Measurements from ENCODE around the gene SNAP47.

Gene SNAP47

GRCh38 chr1:227781314-227781930, 46.2 kb downstream of the SNAP47 start:
- DNase-seq (ENCODE audit: low spot score) (no peak), FAIRE-seq (no peak)

DNA sequence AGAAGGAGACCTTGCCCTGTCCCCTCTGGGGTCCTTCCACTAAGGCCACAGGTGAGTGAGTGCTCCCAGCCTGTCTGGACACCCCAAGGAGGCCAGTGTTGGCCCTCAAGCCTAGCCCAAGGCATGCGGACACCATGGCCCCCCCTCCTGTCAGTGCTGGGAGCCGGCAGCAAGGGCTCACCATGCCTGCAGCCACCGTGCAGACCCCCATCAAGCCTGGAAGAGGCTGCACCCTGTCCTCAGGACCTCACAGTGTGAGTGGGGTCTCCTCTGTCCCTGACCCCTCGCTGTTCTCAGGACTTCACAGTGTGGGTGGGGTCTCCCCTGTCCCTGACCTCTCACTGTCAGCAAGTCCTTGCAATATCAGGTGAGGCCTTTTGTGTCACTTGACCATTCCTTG, 47.0 kb downstream of the SNAP47 start:
- DNase-seq (ENCODE audit: low spot score), result no peak
- no peak for FAIRE-seq

DNA sequence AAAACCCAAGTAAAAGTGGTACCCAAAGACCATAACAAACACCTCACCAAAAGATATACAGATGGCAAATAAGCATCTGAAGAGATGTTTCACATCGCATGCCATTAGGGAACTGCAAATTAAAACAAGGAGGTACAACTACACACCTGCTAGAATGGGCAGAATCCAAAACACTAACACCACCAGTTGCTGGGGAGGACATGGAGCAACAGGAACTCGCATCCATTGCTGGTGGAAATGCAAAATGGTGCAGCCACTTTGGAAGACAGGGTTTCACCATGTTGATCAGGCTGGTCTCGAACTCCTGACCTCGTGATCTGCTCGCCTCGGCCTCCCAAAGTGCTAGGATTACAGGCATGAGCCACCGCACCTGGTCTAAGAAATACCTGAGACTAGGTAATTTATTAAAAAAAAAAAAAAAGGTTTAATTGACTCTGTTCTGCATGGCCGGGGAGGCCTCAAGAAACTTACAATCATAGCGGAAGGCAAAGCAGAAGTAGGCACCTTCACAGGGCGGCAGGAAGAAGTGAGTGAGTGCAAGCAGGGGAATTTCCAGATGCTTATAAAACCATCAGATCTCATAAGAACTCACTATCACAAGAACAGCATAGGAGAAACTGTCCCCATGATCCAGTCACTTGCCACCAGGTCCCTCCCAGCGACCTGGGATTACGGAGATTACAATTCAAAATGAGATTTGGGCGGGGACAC, 50.0 kb downstream of the SNAP47 start:
- FAIRE-seq (no peak), DNase-seq (ENCODE audit: low spot score) (no peak)

DNA sequence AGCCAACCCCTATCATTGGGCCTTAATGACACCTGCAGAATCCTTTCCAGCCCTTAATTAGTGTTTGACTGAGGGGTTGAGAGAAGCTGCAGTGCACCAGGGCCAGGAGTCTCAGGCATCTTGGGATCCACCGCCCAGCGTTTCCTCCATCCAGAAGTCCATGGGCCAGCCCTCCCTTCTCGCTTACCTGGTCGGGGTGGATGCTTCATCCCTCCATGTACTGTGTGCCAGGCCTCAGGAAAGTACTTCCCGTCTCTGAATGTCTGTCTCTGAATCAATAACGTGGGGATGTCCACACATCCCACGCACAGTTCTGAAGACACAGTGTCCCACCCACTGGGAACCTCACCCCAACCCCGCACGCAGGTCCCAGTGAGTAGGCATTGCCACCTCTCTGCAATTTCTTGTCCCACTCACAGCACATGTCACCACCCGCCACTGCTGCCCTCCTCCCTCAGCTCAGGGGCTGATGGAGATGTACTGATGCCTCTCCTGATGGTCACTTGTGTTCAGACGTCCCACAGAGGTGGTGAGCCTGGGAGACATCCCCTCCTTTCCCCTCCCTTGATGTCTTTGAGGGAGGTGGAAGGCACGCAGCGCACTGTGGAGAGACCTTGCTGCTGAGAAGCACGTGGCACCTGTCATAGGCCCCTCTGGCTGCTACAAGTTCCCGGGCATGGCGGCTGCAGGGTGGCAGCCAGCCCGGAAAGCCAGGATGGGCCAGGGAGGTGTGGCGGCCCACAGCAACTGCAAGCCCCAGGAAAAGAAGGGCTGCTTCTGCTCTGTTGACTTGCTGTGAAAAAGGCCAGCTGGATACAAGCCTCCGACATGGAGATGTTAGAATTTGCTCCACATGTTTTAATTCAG, 50.8 kb downstream of the SNAP47 start:
- FAIRE-seq (no peak), DNase-seq (ENCODE audit: low spot score) (no peak)

DNA sequence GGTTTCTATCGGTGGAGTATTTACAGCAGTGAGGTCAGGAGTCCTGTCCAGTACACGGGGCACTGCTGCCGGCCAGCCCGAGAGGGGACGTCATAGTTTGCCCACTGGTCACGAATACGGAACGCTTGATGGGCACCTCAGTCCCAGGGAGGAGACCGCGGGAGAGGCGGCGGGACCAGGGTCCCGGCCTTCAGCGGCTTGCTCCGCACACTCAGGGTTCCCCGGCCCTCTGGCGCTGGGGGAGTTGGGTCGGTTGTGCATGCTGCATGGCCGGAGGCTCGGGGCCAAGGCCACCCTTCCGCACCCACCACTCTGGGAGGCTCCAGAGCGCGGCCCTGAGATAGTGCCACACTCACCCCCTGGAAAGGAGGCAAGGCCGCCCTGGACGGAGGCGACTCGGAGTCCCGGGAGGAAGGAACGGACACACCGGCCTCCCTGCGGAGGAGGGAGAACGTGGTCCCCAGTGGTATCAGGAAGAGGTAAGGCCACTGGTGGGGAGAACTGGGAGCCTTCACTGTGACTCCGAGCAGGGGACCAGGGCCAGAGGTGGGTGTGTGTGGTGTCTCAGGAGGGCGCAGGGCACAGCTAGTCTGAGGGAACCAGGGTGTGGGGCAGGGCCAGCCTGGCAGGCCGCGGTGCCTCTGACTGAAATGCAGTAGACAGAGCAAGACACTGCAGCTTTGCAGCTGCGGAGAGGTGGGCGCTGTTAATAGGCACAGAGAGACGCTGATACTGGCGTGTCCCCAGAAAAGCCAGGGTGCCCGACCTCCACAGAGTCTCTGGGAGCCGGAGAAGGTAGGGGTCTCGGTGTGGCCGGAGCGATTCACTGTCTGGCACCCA, 51.7 kb downstream of the SNAP47 start:
- FAIRE-seq (no peak), DNase-seq (ENCODE audit: low spot score) (no peak)

DNA sequence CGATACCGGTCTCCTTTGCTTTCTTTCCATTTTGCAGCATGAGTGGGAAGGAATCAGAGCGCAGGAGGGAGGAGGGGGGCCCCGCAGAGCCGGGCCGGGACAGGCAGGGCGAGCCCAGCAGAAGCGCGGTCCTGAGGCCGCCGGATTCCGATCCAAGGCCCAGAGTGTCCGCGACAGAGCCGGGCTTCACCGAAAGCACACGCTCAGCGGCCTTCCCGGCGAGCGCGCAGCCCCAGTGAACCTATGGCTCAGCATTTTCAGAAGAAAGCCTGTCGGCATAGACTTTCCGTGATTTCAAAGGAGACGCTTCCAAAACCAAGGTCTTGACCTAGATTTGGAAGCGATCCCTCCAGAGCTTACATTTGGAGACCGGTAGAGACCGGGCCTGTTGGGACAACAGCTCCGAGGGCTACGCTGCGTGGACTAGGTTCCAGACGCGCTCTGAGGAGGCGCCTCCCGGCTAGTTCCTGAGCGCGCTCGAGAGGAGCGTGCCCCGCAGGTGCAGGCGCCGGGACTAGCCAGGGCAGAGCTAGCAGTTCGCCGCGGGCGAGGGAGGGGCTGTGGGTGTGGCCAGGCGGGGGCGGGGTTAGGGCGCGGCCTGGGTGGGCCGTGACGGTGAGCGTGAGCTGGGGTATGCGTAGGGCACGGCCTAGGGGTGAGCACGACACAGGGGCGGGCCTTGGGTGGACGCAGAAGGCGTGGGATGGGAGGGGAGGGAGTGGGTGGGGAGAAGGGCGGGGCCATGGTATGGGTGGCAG, 52.5 kb downstream of the SNAP47 start:
- no peak for FAIRE-seq
- DNase-seq (ENCODE audit: low spot score), result peak; percentile 80

- DNase-seq (ENCODE audit: low spot score) (no peak), FAIRE-seq (no peak)
Observed at GRCh38 chr1:227788271-227789083, 53.2 kb downstream of the SNAP47 start.

GRCh38 chr1:227789084-227790033, 54.1 kb downstream of the SNAP47 start:
- DNase-seq (ENCODE audit: low spot score), result no peak
- FAIRE-seq, result no peak

GRCh38 chr1:227790034-227790400, 54.8 kb downstream of the SNAP47 start:
- no peak for FAIRE-seq
- no peak for DNase-seq (ENCODE audit: low spot score)

- FAIRE-seq, result no peak
- no peak for DNase-seq (ENCODE audit: low spot score)
Observed at GRCh38 chr1:227790868-227791267, 55.6 kb downstream of the SNAP47 start.

DNA sequence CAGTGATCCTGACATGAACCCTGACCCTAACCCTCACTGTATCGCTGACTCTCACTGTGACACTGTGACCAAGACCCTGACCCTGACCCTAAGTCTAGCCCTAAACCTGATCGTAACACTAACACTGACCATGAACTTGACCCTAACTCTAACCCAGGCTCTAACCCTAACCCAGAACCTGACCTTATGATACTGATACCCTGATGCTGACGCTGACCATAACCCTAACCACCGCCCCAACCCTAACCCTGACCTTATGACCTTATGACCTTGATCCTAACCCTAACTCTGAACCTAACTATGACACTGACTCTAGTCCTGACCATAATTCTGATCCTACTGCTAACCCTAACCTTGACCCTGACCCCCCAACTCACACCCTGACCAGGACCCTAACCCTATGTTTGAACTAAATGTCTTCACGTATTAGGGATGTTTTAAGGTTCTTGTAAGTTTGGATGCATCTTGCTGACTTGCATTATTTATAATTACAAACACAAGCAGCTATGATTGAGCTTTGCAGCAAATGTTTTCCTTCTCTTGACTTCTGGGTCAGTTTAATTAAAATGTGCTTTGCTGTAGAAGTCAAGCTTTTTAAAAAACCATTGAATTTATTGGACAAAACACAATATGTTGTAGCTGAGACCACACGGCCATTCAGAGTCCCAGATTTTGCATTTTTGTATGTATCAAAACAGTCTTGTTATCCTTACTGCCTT, 56.3 kb downstream of the SNAP47 start:
- no peak for FAIRE-seq
- DNase-seq (ENCODE audit: low spot score), result no peak

- DNase-seq (ENCODE audit: low spot score) (no peak), FAIRE-seq (no peak)
Observed at GRCh38 chr1:227792216-227793078, 57.2 kb downstream of the SNAP47 start.

DNA sequence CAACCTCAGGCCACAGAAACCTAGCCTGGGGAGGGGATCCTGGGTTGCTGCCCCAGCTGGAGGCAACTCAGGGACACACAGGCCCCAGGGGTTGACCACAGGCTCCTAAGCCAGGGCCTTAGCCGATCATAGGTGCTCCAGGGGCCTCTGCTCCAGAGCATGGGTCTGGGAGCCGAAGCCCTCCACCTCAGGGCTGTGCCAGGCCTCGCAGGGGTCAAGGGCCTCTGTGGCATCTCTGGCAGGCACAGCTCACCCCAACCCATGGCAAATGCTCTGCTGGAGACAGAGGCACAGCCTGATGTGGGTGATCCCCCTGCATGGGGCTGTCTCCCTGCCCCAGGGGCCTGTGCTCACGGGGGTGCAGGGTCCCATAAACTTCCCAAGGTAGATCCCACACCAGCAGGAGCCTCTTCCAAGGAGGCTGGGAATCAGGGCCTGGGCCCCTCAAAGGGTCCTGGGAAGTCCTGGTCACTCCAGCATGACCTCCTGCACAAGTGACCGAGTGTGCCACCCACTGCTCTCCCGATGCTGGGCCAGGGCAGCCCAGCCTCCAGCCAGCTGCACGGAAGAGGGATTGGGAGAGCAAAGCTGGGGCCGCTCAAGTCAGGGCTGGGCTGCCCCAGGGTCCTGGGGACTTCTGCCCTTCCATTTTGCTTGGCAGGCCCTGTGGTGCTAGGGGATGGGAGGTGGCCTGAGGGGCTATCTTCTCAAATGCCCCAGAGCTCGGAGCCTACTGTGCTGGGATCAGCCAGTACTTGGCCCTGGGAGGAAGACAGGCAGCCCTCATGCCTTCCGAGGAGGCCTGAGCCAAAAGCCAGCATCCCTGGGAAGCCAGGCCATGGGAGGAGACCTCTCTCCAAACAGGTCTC, 58.1 kb downstream of the SNAP47 start:
- DNase-seq (ENCODE audit: low spot score) (no peak), FAIRE-seq (no peak)

DNA sequence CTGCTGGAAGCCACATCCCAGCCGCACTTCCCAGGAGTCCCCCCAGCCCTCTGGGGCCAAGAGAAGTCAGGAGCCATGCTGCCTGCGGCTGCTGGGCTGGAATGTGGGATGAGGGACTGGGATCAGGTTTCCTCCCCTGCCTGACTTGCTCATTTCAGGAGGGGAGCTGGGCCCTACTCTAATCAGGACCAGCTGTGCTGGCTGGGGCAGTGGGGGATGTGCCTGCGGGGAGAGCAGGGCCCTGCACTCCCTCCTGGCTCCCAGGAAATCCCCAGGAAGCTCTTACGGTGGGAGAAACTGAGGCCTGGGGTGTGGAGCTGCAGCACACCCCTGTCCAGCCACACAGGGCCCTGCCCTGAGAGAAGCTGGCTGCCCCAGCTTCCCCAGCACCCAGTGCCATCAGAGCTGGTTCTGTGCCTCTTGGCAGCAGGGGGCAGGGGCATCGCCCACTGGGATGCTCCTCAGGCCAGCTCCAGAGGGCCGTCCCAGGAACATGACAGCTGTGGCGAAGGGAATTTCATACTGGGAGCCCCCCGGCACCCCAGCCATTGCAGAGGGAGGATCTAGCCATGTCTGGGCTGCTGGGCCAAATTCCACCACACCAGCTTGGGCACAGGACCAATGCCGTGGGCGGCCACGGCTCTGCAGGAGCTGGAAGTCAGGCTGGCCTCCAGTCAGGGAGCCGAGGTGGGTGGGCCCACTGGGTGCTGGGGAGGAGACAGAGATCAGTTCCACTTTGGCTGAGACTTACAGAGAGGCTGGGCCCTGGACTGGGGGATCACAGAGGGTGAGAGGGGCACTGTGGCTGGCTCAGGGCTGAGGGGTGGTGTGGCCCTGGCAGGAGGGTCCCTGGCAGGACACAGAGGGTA, 58.9 kb downstream of the SNAP47 start:
- DNase-seq (ENCODE audit: low spot score) (no peak), FAIRE-seq (no peak)

DNA sequence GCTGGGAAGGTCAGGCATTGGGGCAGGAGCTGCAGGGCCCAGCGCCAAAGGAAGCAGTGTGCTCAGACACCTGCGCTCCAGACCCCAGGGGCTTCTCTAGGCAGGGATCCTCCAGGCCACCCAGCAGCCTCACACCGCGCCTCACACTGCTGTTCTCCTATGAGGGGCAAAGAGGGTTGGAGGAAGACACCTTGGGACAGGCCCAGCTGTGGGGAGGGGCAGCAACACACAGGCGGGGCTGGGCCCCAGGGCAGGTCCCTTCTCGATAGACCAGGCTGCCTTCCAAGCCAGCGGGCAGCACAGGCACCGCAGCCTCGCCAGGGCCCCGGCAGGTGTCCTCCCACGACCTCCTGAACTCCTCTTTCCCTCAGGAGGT, 59.6 kb downstream of the SNAP47 start:
- DNase-seq (ENCODE audit: low spot score), result no peak
- no peak for FAIRE-seq

Data from RCC 7860 (cell line).